Spleen (tissue), 13 donors: ENCODE measurements around the gene RASA3. TPM values are rescaled to one million over a fixed set of nuclear protein-coding genes. Genes with fewer than 3 reads are reported as not detected.
"Not testable (repeated sequence)": the region's sequence is repeated elsewhere in the genome, so short reads cannot be mapped to it uniquely, and the experiment has no call there.

Experiments
- DNase-seq: peaks from one replicate; pipeline ENCODE4 v3.0.0-alpha.2; 2020
- H3K27ac ChIP-seq, 8 donors: fragments of 200-600 bp; sonication (generic) in 7 of 8; 1 replicate in 4 of 8; 2 replicates in 4 of 8; pipeline versions ENCODE4 v1.5.0 to v1.8.0; 2016 to 2021; ENCODE audit warnings: inconsistent platforms in 4 of 8, mild to moderate bottlenecking in 4 of 8, moderate library complexity in 1 of 8
- H3K27me3 ChIP-seq, 7 donors: fragments of 200-600 bp; sonication (generic) in 6 of 7; replicated peaks in 1 of 7; 1 replicate in 4 of 7; 2 replicates in 3 of 7; pipeline versions ENCODE4 v1.5.0 to v1.8.0; 2016 to 2021; ENCODE audit warnings: inconsistent platforms in 3 of 7, mild to moderate bottlenecking in 1 of 7
- H3K36me3 ChIP-seq, 6 donors: fragments of 200-600 bp; sonication (generic) in 5 of 6; 1 replicate in 4 of 6; 2 replicates in 2 of 6; pipeline versions ENCODE4 v1.5.0 to v1.8.0; 2016 to 2021; ENCODE audit warnings: inconsistent platforms in 2 of 6
- H3K4me1 ChIP-seq, 6 donors: fragments of 200-600 bp; sonication (generic) in 5 of 6; 1 replicate in 3 of 6; 2 replicates in 3 of 6; pipeline versions ENCODE4 v1.5.0 to v1.8.0; 2016 to 2021; ENCODE audit warnings: inconsistent platforms in 3 of 6
- H3K4me3 ChIP-seq, 8 donors: fragments of 200-600 bp; sonication (generic) in 7 of 8; 1 replicate in 4 of 8; 2 replicates in 4 of 8; pipeline versions ENCODE4 v1.5.0 to v1.8.0; 2016 to 2021; ENCODE audit warnings: inconsistent platforms in 4 of 8, mild to moderate bottlenecking in 4 of 8, moderate library complexity in 2 of 8
- H3K9me3 ChIP-seq, 8 donors: fragments of 200-600 bp; sonication (generic) in 7 of 8; 1 replicate in 4 of 8; 2 replicates in 4 of 8; pipeline versions ENCODE4 v1.5.0 to v1.8.0; 2016 to 2021; ENCODE audit warnings: inconsistent platforms in 4 of 8
- CTCF ChIP-seq, 11 experiments: fragments of 200-600 bp in 7 of 11; fragments of 450-650 bp in 4 of 11; sonication (generic) in 4 of 11; IDR thresholded peaks in 8 of 11; conservative IDR thresholded peaks in 3 of 11; 1 replicate in 7 of 11; 2 replicates in 4 of 11; pipeline versions ENCODE4 v1.4.0 to v1.8.0; 2016 to 2021; ENCODE audit warnings: antibody characterized with exemption in 11 of 11, inconsistent platforms in 4 of 11, mild to moderate bottlenecking in 1 of 11
- POLR2A ChIP-seq, 3 donors: fragments of 450-650 bp; IDR thresholded peaks; one replicate each; pipeline ENCODE4 v1.5.1; 2017; ENCODE audit warnings: antibody characterized with exemption in 3 of 3, mild to moderate bottlenecking in 1 of 3
- POLR2AphosphoS5 ChIP-seq, 3 donors: sonication (generic); formaldehyde crosslinking; IDR thresholded peaks; one replicate each; pipeline ENCODE4 v1.5.1; 2017; ENCODE audit warnings: antibody characterized with exemption in 3 of 3
- WGBS, 5 donors: extraction: QIAGEN DNeasy Blood & Tissue Kit in 3 of 5; methylation state at CpG; one replicate each; pipeline versions ENCODE4 v1.1.5 to v1.1.7; 2013 to 2018; 5-methylcytosine and 5-hydroxymethylcytosine counted together
- intact Hi-C: fragments of 100-400 bp; cut with DNase I; formaldehyde crosslinking; loops from one replicate; pipeline ENCODE4 v1.15.0; 2023; ENCODE audit warnings: low total_unique reads
- long read RNA-seq, 2 donors: transcript quantifications; one replicate each; lab custom pipeline, GENCODE V29; 2026
- polyA plus RNA-seq, 3 donors: library from polyadenylated mRNA; stranded (reverse); fragments of 200-250 nt; gene quantifications; one replicate each; pipeline ENCODE4 v1.2.1, GENCODE V29; 2013
- total RNA-seq, 7 donors: library from RNA; depleted of rRNA in 3 of 7; stranded (reverse); fragments of >200 nt in 3 of 7; fragmentation: NEBNext Ultra II Directional in 4 of 7; extraction: Animal tissue kit (Norgen Biotek cat#: 25700) in 4 of 7; gene quantifications; one replicate each; pipeline versions ENCODE4 v1.1.0 to v1.2.1, GENCODE V29; 2016 to 2021
- donor health status: healthy with polysubstance abuse.
- donor health status: DM: no; HTN: no; CAD: no; lungs with moderate emphysema.
- donor health status: DM: no; HTN: no; CAD: no.
- donor health status: Bipolar disorder and iron deficiency.
- donor health status: healthy.
- donor health status: DM: no; HTN: no; CAD: no.
- donor health status: DM: yes; HTN: yes; CAD: no.

Gene RASA3
- total RNA-seq (10 to 100 TPM; 35.9 to 52.8 (median 52.0) TPM), polyA plus RNA-seq (10 to 100 TPM; 11.7 to 17.2 (median 12.1) TPM)
- long read RNA-seq, donor 1, partial matches to known transcripts, result 5 of 5 reads
- long read RNA-seq, donor 1, other reads (novel, unspliced or antisense), result 0 of 5 reads
- long read RNA-seq, donor 2, full-length matches to known transcripts, result 4 of 4 reads
- long read RNA-seq, donor 2, partial matches to known transcripts, result 0 of 4 reads
- long read RNA-seq, donor 2, other reads (novel, unspliced or antisense), result 0 of 4 reads

DNA sequence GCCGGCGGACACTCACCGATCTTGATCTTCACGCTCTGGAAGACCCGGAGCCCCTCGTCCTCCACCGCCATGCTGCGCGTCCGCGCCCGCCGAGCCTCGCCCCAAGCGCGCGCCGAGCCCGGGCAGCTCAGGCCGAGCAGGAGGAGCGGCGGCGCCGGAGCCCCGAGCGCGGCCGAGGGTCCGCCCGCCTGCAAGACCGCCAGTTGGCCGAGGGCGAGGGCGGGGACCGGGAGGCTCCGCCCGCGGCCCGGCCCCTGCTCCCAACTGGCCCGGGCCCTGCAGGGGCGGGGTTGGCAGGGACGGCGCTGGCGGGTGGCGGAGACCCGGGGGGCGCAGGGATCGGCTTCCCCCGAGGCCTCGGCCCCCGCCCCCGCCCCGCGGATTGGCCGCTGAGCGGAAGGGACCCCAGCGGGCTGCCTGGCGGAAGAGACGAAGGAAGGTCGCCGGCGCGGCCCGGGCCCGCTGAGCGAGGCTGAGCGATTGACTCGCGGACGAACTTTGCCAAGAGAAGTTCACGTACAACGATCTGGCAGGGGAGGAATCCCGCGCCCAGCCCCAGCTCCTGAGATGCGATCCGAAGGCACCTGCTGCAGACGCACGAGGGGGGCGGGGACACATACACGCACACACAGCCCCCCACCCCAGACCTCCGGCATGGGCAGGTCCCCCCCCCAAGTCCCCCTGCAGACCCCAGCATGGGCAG is at the start of gene RASA3:
TSS of gene RASA3 (minus strand) at position 205 of the 703 bp plus-strand sequence. CDS start at position 71, 134 bp downstream.
- TF ChIP-seq POLR2AphosphoS5 (IDR thresholded peaks at IDR 0.05) (peak; percentile 85), CTCF (IDR thresholded peaks at IDR 0.05 in 8 of 11, conservative IDR thresholded peaks at IDR 0.05 in 3 of 11) (no peak)
- WGBS, 5 donors, result 0 to 1% (median 1%) methylated on average over 59 to 81 of the region's 81 CpGs
- peak; percentile 94 for DNase-seq
- no peaks in the 10 kb centered on the region for H3K9me3 ChIP-seq
- H3K36me3 ChIP-seq, result no peaks in the 10 kb centered on the region
- intact Hi-C loops, result no loop called here
- H3K27me3 ChIP-seq, result no peaks in the 10 kb centered on the region
- peaks cover 34 to 61% (median 46%) of the 10 kb centered on the region in 6 donors for H3K4me1 ChIP-seq
- peak within 1 kb of the TSS; percentile 67 to 91 (median 86) for H3K27ac ChIP-seq
- H3K4me3 ChIP-seq, result peak within 1 kb of the TSS; percentile 60 to 98 (median 94)

GRCh38 chr13:114179087-114179658 is 46.8 kb upstream of the RASA3 start, which contains the start of gene CFAP97D2:
CFAP97D2 (plus strand) TSS chr13:114179257; CDS start chr13:114179331, 74 bp downstream.
- DNase-seq, result no peak
- intact Hi-C loops, result no loop called here
- WGBS, 5 donors, result 69 to 82% (median 74%) methylated on average over 13 of the region's 13 CpGs

DNA sequence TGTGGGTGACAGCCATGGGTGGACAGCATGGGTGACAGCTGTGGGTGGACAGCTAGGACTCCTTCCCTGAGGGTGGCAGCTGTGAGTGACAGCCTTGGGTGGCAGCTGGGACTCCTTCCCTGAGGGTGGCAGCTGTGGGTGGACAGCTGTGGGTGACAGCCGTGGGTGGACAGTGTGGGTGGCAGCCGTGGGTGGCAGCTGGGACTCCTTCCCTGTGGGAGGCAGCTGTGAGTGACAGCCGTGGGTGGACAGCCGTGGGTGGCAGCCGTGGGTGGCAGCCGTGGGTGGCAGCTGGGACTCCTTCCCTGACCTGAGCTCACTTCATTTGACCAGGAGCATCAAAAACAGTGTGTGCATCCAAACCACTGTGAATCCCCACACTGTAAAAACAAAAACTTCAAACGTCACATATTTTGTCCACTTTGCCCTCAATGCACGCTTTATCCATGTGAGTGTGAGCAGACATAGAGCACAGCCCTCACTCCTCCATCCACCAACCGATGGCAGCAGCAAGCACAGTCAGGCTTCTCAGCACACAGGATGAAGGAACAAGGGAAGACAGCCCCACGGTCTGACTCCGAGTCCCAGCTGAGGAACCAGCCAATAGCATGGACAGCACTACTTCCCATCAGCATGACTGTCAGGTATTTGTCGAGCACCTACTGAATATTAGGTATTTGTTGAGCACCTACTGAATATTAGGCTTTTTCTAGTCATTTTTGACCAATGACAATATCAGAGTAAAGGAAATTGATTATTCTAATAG is 45.0 kb upstream of the RASA3 start:
- Histone ChIP-seq H3K9me3 (peaks cover 0 to 21% (median 17%) of the 10 kb centered on the region in 8 donors), H3K4me3 (no peak overlapping the region), H3K4me1 (peaks cover 0 to 6% (median 0%) of the 10 kb centered on the region in 6 donors), H3K27ac (no peak overlapping the region), H3K36me3 (no peaks in the 10 kb centered on the region), H3K27me3 (peaks cover 0 to 16% (median 0%) of the 10 kb centered on the region in 7 donors)
- WGBS, 5 donors, result 53 to 69% (median 57%) methylated on average over 10 to 12 of the region's 12 CpGs
- DNase-seq, result no peak
- TF ChIP-seq POLR2A (IDR thresholded peaks at IDR 0.05) (no peak), CTCF (IDR thresholded peaks at IDR 0.05 in 8 of 11, conservative IDR thresholded peaks at IDR 0.05 in 3 of 11) (no peak), POLR2AphosphoS5 (IDR thresholded peaks at IDR 0.05) (no peak)
- intact Hi-C loops, result no loop called here

More at GRCh38 chr13:114179087-114179658, 46.8 kb upstream of the RASA3 start, which contains the start of gene CFAP97D2:
- TF ChIP-seq CTCF (IDR thresholded peaks at IDR 0.05 in 8 of 11, conservative IDR thresholded peaks at IDR 0.05 in 3 of 11) (no peak), POLR2A (IDR thresholded peaks at IDR 0.05) (no peak), POLR2AphosphoS5 (IDR thresholded peaks at IDR 0.05) (no peak)
- Histone ChIP-seq H3K27me3 (peaks cover 0 to 16% (median 0%) of the 10 kb centered on the region in 7 donors), H3K27ac (no peak within 1 kb of the TSS), H3K4me3 (no peak within 1 kb of the TSS), H3K36me3 (no peaks in the 10 kb centered on the region), H3K9me3 (peaks cover 0 to 3% (median under 1%) of the 10 kb centered on the region in 8 donors), H3K4me1 (peaks cover 0 to 5% (median 0%) of the 10 kb centered on the region in 6 donors)

DNA sequence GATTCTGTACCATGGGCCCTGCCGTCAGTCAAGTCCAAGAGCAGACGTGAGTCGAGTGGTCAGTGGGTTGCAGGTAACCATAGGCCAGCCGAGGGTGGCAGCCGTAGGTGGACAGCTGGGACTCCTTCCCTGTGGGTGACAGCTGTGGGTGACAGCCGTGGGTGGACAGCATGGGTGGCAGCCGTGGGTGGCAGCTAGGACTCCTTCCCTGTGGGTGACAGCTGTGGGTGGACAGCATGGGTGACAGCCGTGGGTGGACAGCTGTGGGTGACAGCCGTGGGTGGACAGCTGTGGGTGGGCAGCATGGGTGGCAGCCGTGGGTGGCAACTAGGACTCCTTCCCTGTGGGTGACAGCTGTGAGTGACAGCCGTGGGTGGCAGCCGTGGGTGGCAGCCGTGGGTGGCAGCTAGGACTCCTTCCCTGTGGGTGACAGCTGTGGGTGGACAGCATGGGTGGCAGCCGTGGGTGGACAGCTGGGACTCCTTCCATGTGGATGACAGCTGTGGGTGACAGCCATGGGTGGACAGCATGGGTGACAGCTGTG is 44.0 kb upstream of the RASA3 start:
- H3K4me1 ChIP-seq, H3K27ac ChIP-seq, H3K4me3 ChIP-seq, DNase-seq, intact Hi-C loops, H3K36me3 ChIP-seq: not testable (repeated sequence)
- Histone ChIP-seq H3K27me3 (peaks cover 0 to 16% (median 0%) of the 10 kb centered on the region in 7 donors), H3K9me3 (peaks cover 0 to 28% (median 22%) of the 10 kb centered on the region in 8 donors)
- 85 to 91% (median 86%) methylated on average over 13 to 14 of the region's 14 CpGs for WGBS, 5 donors
